Suppressor macrophage treated with lipopolysaccharide for 4 hours (primary cell): ENCODE data around the gene LILRA2.
"Not testable (repeated sequence)": the region's sequence is repeated elsewhere in the genome, so short reads cannot be mapped to it uniquely, and the experiment has no call there.

ENCODE experiments used
- DNase-seq: peaks from one replicate; pipeline ENCODE4 v3.0.0-alpha.2; 2020

The LILRA2 gene

GRCh38 chr19:54571715-54572615 is 1.6 kb upstream of the LILRA2 start:
- peak; percentile 58 for DNase-seq

GRCh38 chr19:54572696-54573311 is 786 bp upstream of the LILRA2 start:
- DNase-seq = peak; percentile 91

- DNase-seq = no peak
These were observed 461 bp downstream of the LILRA2 start for GRCh38 chr19:54574051-54574450.

GRCh38 chr19:54574527-54575056 is 1.0 kb downstream of the LILRA2 start:
- DNase-seq = peak; percentile 26

DNA sequence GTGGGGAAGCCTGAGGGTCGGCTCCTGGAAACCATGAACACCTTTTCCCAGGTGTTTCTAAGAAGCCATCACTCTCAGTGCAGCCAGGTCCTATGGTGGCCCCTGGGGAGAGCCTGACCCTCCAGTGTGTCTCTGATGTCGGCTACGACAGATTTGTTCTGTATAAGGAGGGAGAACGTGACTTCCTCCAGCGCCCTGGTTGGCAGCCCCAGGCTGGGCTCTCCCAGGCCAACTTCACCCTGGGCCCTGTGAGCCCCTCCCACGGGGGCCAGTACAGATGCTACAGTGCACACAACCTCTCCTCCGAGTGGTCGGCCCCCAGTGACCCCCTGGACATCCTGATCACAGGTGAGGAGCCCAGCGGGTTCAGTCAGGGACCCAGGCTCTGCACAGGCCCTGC is 1.6 kb downstream of the LILRA2 start:
- not testable (repeated sequence) for DNase-seq

- no peak for DNase-seq
These were observed 2.9 kb downstream of the LILRA2 start for GRCh38 chr19:54576411-54576976.

- DNase-seq = no peak
These were observed 3.7 kb downstream of the LILRA2 start for GRCh38 chr19:54577334-54577733.

GRCh38 chr19:54578268-54578667 is 4.7 kb downstream of the LILRA2 start:
- not testable (repeated sequence) for DNase-seq

GRCh38 chr19:54586397-54586796 is 12.8 kb downstream of the LILRA2 start:
- DNase-seq = no peak

DNA sequence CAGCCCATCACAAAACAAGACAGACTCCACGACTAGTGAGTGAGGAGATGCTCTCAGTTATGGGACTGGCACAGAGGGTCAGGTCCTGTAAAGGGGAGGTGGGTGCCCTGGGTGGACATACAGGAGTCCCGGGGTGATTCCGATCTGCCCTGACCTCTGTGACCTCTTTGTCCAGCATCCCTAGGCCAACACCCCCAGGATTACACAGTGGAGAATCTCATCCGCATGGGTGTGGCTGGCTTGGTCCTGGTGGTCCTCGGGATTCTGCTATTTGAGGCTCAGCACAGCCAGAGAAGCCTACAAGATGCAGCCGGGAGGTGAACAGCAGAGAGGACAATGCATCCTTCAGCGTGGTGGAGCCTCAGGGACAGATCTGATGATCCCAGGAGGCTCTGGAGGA is 13.4 kb downstream of the LILRA2 start:
- no peak for DNase-seq

DNA sequence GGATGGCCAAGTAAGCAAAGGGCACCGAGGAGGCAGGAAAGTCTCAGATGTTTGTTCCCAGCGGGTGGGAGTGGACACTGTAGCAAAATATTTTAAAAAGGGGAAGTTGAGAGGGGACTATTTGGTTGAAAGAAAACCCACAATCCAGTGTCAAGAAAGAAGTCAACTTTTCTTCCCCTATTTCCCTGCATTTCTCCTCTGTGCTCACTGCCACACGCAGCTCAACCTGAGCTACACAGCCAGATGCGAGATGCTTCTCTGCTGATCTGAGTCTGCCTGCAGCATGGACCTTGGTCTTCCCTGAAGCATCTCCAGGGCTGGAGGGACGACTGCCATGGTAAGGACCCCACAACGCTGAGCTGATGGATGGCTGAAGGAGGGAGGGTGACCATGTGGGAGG is 19.9 kb downstream of the LILRA2 start, which contains the start of gene LILRA1:
Gene LILRA1 (plus strand): TSS at position 188 of the 400 bp plus-strand sequence. CDS start 613 bp downstream, outside the sequence.
- peak; percentile 76 for DNase-seq

- peak; percentile 59 for DNase-seq
These were observed 20.5 kb downstream of the LILRA2 start for GRCh38 chr19:54593931-54594626.

DNA sequence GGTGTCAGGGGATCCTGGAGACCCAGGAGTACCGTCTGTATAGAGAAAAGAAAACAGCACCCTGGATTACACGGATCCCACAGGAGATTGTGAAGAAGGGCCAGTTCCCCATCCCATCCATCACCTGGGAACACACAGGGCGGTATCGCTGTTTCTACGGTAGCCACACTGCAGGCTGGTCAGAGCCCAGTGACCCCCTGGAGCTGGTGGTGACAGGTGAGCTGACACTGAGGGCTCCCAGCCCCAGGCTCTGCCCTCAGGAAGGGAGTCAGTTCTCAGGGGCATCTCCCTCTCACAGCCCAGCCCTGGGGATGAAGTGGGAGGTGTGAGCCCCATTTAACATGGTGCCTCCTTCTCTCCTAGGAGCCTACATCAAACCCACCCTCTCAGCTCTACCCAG is 21.1 kb downstream of the LILRA2 start:
- no peak for DNase-seq

- not testable (repeated sequence) for DNase-seq
These were observed 22.3 kb downstream of the LILRA2 start for GRCh38 chr19:54595680-54596436.

- DNase-seq = peak; percentile 43
These were observed 26.6 kb downstream of the LILRA2 start for GRCh38 chr19:54600212-54600611.

DNA sequence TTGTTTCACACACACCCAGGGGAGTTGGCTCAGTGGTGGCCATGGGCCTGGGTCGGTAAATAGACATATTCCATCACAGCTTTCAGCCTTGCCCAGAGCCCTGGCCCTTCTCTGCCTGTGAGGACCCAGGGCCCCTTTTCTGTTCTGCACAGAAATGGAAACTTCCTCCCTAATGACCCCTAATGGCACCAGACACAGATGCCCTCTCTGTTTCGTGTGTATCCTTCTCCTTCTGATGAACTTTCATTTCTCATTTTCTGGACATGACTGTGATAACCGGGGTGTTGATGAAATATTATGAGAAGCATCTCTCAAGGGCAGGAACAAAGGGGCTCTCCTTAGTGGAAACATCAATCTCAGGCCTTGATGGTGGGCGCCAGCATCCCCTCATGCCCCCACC is 32.6 kb downstream of the LILRA2 start:
- DNase-seq = peak; percentile 92

GRCh38 chr19:54606891-54607784 is 33.5 kb downstream of the LILRA2 start:
- DNase-seq = peak; percentile 94

DNA sequence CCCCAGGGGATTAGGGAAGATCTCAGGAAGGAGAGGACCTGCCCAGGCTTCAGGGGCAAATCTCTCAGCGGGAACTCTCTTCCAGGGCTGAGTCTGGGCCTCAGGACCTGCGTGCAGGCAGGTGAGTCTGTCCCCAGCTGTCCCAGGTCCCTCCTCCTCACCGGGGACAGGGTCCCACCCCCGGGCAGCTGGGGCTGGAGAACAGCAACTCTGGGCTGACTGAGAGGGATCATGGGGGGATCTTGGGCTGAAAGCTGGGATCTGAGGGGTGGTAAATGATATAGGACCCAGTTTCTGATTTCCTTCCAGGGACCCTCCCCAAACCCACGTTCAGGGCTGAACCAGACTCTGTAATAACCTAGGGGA is 34.2 kb downstream of the LILRA2 start:
- DNase-seq = no peak

- no peak for DNase-seq
These were observed 34.6 kb downstream of the LILRA2 start for GRCh38 chr19:54608205-54608604.

- DNase-seq = peak; percentile 81
These were observed 35.2 kb downstream of the LILRA2 start for GRCh38 chr19:54608792-54609191.

DNA sequence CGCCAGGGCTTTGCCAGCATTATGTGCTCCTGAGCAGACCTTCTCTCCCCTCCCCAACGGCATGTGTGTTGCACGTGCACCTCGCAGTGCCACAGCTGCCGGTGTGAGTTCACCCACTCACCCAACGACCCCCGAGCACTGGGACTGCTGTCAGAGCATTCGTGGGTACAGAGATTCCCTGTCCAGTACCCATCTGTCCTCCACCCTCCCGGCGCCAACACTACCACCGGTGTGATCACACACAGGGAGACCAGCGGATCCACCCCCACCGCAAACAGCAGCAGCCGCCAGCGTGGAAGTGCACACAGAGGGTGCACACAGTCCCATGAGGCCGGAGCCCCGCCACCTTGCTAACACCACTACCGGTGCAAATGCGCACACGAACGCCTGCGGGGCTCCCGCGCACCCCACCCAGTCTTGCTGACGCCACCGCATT is 35.8 kb downstream of the LILRA2 start:
- DNase-seq = no peak
